ENCODE measurements around the gene MUC4. TPM values are rescaled to one million over a fixed set of nuclear protein-coding genes. Genes with fewer than 3 reads are reported as not detected.

MUC4 gene
- total RNA-seq, 2 donors from 2014 or later = 150 to 203 TPM

GRCh38 chr3:195754141-195754540 lies 57.6 kb downstream of the MUC4 start:
- no peaks in the 10 kb centered on the region for H3K27me3 ChIP-seq
- peaks cover 3% of the 10 kb centered on the region for H3K36me3 ChIP-seq
- no peak overlapping the region for H3K4me3 ChIP-seq
- H3K4me1 ChIP-seq = no peaks in the 10 kb centered on the region
- no peak for TF ChIP-seq CTCF (IDR thresholded peaks at IDR 0.05)
- H3K9me3 ChIP-seq = no peaks in the 10 kb centered on the region
- H3K9ac ChIP-seq (ENCODE audit: low read depth in 2 of 2, low read length in 2 of 2) = no peak overlapping the region
- no peak for DNase-seq
- intact Hi-C loops (cut with DNase I) = no loop called here
- no peak overlapping the region for H3K27ac ChIP-seq

GRCh38 chr3:195753581-195753980 lies 58.1 kb downstream of the MUC4 start:
- DNase-seq = no peak
- Histone ChIP-seq H3K27me3 (no peaks in the 10 kb centered on the region), H3K36me3 (peaks cover 3% of the 10 kb centered on the region), H3K9ac (ENCODE audit: low read depth in 2 of 2, low read length in 2 of 2) (no peak overlapping the region), H3K9me3 (no peaks in the 10 kb centered on the region), H3K27ac (no peak overlapping the region), H3K4me3 (no peak overlapping the region), H3K4me1 (no peaks in the 10 kb centered on the region)
- no peak for TF ChIP-seq CTCF (IDR thresholded peaks at IDR 0.05)
- intact Hi-C loops (cut with DNase I) = no loop called here

GRCh38 chr3:195752546-195753331 lies 59.0 kb downstream of the MUC4 start:
- no peak overlapping the region for H3K27ac ChIP-seq
- no peaks in the 10 kb centered on the region for H3K27me3 ChIP-seq
- no peaks in the 10 kb centered on the region for H3K9me3 ChIP-seq
- no peaks in the 10 kb centered on the region for H3K4me1 ChIP-seq
- no peak overlapping the region for H3K9ac ChIP-seq (ENCODE audit: low read depth in 2 of 2, low read length in 2 of 2)
- no peak overlapping the region for H3K4me3 ChIP-seq
- TF ChIP-seq CTCF (IDR thresholded peaks at IDR 0.05) = no peak
- H3K36me3 ChIP-seq = no peaks in the 10 kb centered on the region
- intact Hi-C loops (cut with DNase I) = no loop called here
- DNase-seq = no peak

- Histone ChIP-seq H3K9me3 (no peaks in the 10 kb centered on the region), H3K36me3 (no peaks in the 10 kb centered on the region), H3K27me3 (no peaks in the 10 kb centered on the region), H3K9ac (ENCODE audit: low read depth in 2 of 2, low read length in 2 of 2) (no peak overlapping the region), H3K4me1 (no peaks in the 10 kb centered on the region), H3K27ac (no peak overlapping the region), H3K4me3 (no peak overlapping the region)
- intact Hi-C loops (cut with DNase I) = no loop called here
- no peak for DNase-seq
- TF ChIP-seq CTCF (IDR thresholded peaks at IDR 0.05) = no peak
These were observed 59.7 kb downstream of the MUC4 start for GRCh38 chr3:195752066-195752465.

GRCh38 chr3:195751560-195751959 lies 60.2 kb downstream of the MUC4 start:
- Histone ChIP-seq H3K36me3 (no peaks in the 10 kb centered on the region), H3K27ac (no peak overlapping the region), H3K9me3 (no peaks in the 10 kb centered on the region), H3K9ac (ENCODE audit: low read depth in 2 of 2, low read length in 2 of 2) (no peak overlapping the region), H3K27me3 (no peaks in the 10 kb centered on the region), H3K4me1 (no peaks in the 10 kb centered on the region), H3K4me3 (no peak overlapping the region)
- DNase-seq = no peak
- TF ChIP-seq CTCF (IDR thresholded peaks at IDR 0.05) = no peak
- intact Hi-C loops (cut with DNase I) = no loop called here
